GM23338 (cell line): ENCODE data around the gene PCDHGB5. TPM values are rescaled to one million over a fixed set of nuclear protein-coding genes. Genes with fewer than 3 reads are reported as not detected.
"Not testable (repeated sequence)": the region's sequence is repeated elsewhere in the genome, so short reads cannot be mapped to it uniquely, and the experiment has no call there.

Experiments used
- ATAC-seq: fragments of 200-7000 bp; cut with Tn5 transposase; 3 replicates; pipeline ENCODE4 v1.9.1; 2020
- DNase-seq: peaks from one replicate; pipeline ENCODE4 v3.0.0-alpha.2; 2015; ENCODE audit warnings: low spot score
- H2AFZ ChIP-seq: fragments of 200-600 bp; sonication (generic); 2 replicates; pipeline ENCODE4 v1.8.0; 2016; ENCODE audit warnings: antibody characterized with exemption, mild to moderate bottlenecking, moderate library complexity
- H3F3A ChIP-seq: fragments of 200-600 bp; sonication (generic); replicated peaks from 2 replicates; pipeline ENCODE4 v1.8.0; 2017; ENCODE audit warnings: antibody characterized with exemption, mixed run types, low read depth
- H3K27ac ChIP-seq: fragments of 200-600 bp; sonication (generic); 2 replicates; pipeline ENCODE4 v1.6.1; 2016; ENCODE audit warnings: low read depth
- H3K27me3 ChIP-seq: fragments of 200-600 bp; sonication (generic); 2 replicates; pipeline ENCODE4 v1.8.0; 2016; ENCODE audit warnings: mild to moderate bottlenecking, mixed run types, moderate library complexity; ENCODE audit not compliant: insufficient read depth
- H3K36me3 ChIP-seq: fragments of 200-600 bp; sonication (generic); 2 replicates; pipeline ENCODE4 v1.8.0; 2016; ENCODE audit warnings: mild to moderate bottlenecking; ENCODE audit not compliant: insufficient read depth
- H3K4me1 ChIP-seq: fragments of 200-600 bp; sonication (generic); 2 replicates; pipeline ENCODE4 v1.8.0; 2016; ENCODE audit warnings: mild to moderate bottlenecking, moderate library complexity; ENCODE audit not compliant: insufficient read depth
- H3K4me2 ChIP-seq: fragments of 200-600 bp; sonication (generic); 2 replicates; pipeline ENCODE4 v1.7.1; 2017; ENCODE audit warnings: mixed run types
- H3K4me3 ChIP-seq: fragments of 200-600 bp; sonication (generic); 2 replicates; pipeline ENCODE4 v1.6.1; 2016; ENCODE audit warnings: mixed run types
- H3K79me2 ChIP-seq: fragments of 200-600 bp; sonication (generic); replicated peaks from 2 replicates; pipeline ENCODE4 v1.8.0; 2017; ENCODE audit warnings: mild to moderate bottlenecking; ENCODE audit not compliant: insufficient read depth
- H3K9me2 ChIP-seq: fragments of 200-600 bp; sonication (generic); 2 replicates; pipeline ENCODE4 v1.8.0; 2017; ENCODE audit not compliant: insufficient read depth
- H4K20me1 ChIP-seq: fragments of 200-600 bp; sonication (generic); replicated peaks from 2 replicates; pipeline ENCODE4 v1.8.0; 2017; ENCODE audit warnings: mild to moderate bottlenecking; ENCODE audit not compliant: insufficient read depth
- H3K27ac Mint-ChIP-seq: 2 replicates; pipeline ENCODE4 v1.8.0; 2020; ENCODE audit warnings: inconsistent platforms, mild to moderate bottlenecking, moderate library complexity, mixed read lengths
- H3K27me3 Mint-ChIP-seq: 3 replicates; pipeline ENCODE4 v1.8.0; 2022; ENCODE audit warnings: low read depth, mild to moderate bottlenecking, moderate library complexity, mixed read lengths, inconsistent platforms; ENCODE audit not compliant: insufficient read depth, poor library complexity
- H3K36me3 Mint-ChIP-seq: 3 replicates; pipeline ENCODE4 v1.8.0; 2021; ENCODE audit warnings: low read depth, mild to moderate bottlenecking, inconsistent platforms, moderate library complexity, mixed read lengths
- H3K4me1 Mint-ChIP-seq: 3 replicates; pipeline ENCODE4 v1.8.0; 2020; ENCODE audit warnings: mild to moderate bottlenecking, inconsistent platforms, mixed read lengths
- H3K4me3 Mint-ChIP-seq: 3 replicates; pipeline ENCODE4 v1.8.0; 2021; ENCODE audit warnings: moderate library complexity, mild to moderate bottlenecking, inconsistent platforms, mixed read lengths
- H3K9me3 Mint-ChIP-seq: 3 replicates; pipeline ENCODE4 v1.8.0; 2020; ENCODE audit warnings: moderate library complexity, mild to moderate bottlenecking, inconsistent platforms, mixed read lengths
- CREB1 ChIP-seq: fragments of 250-450 bp; sonication (Bioruptor Pico); IDR thresholded peaks from 2 replicates; pipeline ENCODE4 v1.5.0; 2020; ENCODE audit warnings: low read depth, mild to moderate bottlenecking, moderate library complexity
- JUNB ChIP-seq: IDR thresholded peaks from one replicate; pipeline ENCODE4 v1.6.1; 2016; ENCODE audit warnings: antibody characterized with exemption; ENCODE audit not compliant: unreplicated experiment
- POLR2AphosphoS5 ChIP-seq: IDR thresholded peaks from 2 replicates; pipeline ENCODE4 v1.6.1; 2016; ENCODE audit warnings: antibody characterized with exemption, low read depth
- STAT1 ChIP-seq: IDR thresholded peaks from one replicate; pipeline ENCODE4 v1.6.1; 2016; ENCODE audit warnings: antibody characterized with exemption; ENCODE audit not compliant: unreplicated experiment
- ZNF114 ChIP-seq: fragments of 250-450 bp; sonication (Bioruptor Pico); IDR thresholded peaks from 2 replicates; pipeline ENCODE4 v1.5.0; 2020; ENCODE audit warnings: mild to moderate bottlenecking, moderate library complexity
- polyA plus RNA-seq: library from polyadenylated mRNA; unstranded; fragments of >200 nt; fragmentation: Nextera tagmentation; extraction: Ambion mirVana; gene quantifications from 2 replicates; pipeline ENCODE4 v1.2.1, GENCODE V29; 2016
- total RNA-seq: library from RNA; depleted of rRNA; stranded (reverse); fragments of >200 nt; shearing (Covaris generic); gene quantifications from 2 replicates; pipeline ENCODE4 v1.2.3, GENCODE V29; 2014
- TF ChIP-seq, protein P1 (sequence below), 2 experiments: fragments of 200-600 bp in 1 of 2; sonication (generic) in 1 of 2; conservative IDR thresholded peaks; 2 replicates each; pipeline versions ENCODE4 v1.5.1 to v1.6.1; 2016 to 2017; ENCODE audit warnings: antibody characterized with exemption in 2 of 2, low read depth in 2 of 2, mild to moderate bottlenecking in 2 of 2, moderate library complexity in 1 of 2

PCDHGB5 gene
- total and polyA plus RNA-seq, 2 experiments from 2014 or later = 2.5 to 18.5 TPM

DNA sequence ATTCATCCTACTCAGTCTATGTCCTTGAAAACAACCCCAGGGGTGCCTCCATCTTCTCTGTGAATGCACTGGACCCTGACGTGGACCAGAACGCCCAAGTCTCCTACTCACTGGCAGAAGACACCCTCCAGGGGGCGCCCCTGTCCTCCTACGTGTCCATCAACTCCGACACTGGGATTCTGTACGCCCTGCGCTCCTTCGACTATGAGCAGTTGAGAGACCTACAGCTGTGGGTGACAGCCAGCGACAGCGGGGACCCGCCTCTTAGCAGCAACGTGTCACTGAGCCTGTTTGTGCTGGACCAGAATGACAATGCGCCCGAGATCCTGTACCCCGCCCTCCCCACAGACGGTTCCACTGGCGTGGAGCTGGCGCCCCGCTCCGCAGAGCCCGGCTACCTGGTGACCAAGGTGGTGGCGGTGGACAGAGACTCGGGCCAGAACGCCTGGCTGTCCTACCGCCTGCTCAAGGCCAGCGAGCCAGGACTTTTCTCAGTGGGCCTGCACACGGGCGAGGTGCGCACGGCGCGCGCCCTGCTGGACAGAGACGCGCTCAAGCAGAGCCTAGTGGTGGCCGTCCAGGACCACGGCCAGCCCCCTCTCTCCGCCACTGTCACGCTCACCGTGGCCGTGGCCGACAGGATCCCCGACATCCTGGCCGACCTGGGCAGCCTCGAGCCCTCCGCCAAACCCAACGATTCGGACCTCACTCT lies 22.1 kb upstream of the PCDHGB5 start:
- H3K4me3 ChIP-seq, H3K4me2 ChIP-seq, ATAC-seq, H3K4me1 ChIP-seq, H3K79me2 ChIP-seq, H4K20me1 ChIP-seq, H3K27ac Mint-ChIP-seq, H3K27me3 Mint-ChIP-seq, H3F3A ChIP-seq, H3K4me1 Mint-ChIP-seq, H3K9me2 ChIP-seq, H2AFZ ChIP-seq, H3K27me3 ChIP-seq, H3K4me3 Mint-ChIP-seq, H3K27ac ChIP-seq, H3K36me3 ChIP-seq: not testable (repeated sequence)
- Mint-ChIP-seq H3K36me3 (peaks cover 60% of the 10 kb centered on the region), H3K9me3 (peaks cover 64% of the 10 kb centered on the region)
- TF ChIP-seq, protein P1, sequence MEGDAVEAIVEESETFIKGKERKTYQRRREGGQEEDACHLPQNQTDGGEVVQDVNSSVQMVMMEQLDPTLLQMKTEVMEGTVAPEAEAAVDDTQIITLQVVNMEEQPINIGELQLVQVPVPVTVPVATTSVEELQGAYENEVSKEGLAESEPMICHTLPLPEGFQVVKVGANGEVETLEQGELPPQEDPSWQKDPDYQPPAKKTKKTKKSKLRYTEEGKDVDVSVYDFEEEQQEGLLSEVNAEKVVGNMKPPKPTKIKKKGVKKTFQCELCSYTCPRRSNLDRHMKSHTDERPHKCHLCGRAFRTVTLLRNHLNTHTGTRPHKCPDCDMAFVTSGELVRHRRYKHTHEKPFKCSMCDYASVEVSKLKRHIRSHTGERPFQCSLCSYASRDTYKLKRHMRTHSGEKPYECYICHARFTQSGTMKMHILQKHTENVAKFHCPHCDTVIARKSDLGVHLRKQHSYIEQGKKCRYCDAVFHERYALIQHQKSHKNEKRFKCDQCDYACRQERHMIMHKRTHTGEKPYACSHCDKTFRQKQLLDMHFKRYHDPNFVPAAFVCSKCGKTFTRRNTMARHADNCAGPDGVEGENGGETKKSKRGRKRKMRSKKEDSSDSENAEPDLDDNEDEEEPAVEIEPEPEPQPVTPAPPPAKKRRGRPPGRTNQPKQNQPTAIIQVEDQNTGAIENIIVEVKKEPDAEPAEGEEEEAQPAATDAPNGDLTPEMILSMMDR (conservative IDR thresholded peaks at IDR 0.05; ENCODE audit: low read depth in 2 of 2) = peak; percentile 50 to 51
- peak; percentile 34 for DNase-seq

DNA sequence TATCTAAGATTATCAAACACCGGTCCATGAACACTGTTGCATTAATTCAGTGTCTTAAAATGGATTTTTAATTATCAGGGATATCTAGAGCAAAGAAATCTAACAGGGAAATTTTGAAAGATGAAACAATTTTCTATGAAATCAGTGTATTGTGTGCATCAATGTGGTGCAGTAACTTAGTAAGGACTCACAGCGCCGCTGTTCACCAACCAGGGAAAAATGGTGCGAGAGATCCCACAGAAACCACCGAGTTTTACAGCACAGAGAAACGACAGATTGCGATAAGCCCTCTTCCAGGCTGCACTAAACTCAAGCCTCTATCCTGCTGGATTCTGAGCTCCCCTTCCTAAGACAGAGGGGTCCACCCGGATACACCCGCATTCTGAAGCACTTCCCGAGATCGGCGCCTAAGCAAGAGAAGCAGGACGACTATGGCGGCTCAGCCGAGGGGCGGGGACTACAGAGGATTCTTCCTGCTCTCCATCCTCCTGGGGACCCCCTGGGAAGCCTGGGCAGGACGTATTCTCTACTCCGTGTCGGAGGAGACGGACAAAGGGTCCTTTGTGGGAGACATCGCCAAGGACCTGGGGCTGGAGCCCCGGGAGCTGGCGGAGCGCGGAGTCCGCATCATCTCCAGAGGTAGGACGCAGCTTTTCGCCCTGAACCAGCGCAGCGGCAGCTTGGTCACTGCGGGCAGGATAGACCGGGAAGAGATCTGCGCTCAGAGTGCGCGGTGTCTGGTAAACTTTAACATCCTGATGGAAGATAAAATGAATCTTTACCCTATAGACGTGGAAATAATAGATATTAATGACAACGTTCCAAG lies 15.1 kb upstream of the PCDHGB5 start, which contains the start of gene PCDHGA7:
Gene PCDHGA7 (plus strand): TSS at position 274 of the 826 bp plus-strand sequence. CDS start 158 bp downstream, at position 432.
- Histone ChIP-seq H3F3A (no peaks in the 10 kb centered on the region), H4K20me1 (no peaks in the 10 kb centered on the region), H3K36me3 (no peaks in the 10 kb centered on the region), H3K79me2 (no peaks in the 10 kb centered on the region), H3K4me2 (no peak within 1 kb of the TSS), H3K27me3 (no peaks in the 10 kb centered on the region), H3K27ac (no peak within 1 kb of the TSS), H3K4me3 (no peak within 1 kb of the TSS), H3K4me1 (no peaks in the 10 kb centered on the region), H2AFZ (no peak within 1 kb of the TSS), H3K9me2 (no peaks in the 10 kb centered on the region)
- Mint-ChIP-seq H3K4me3 (peak within 1 kb of the TSS; percentile 85), H3K9me3 (peaks cover 58% of the 10 kb centered on the region), H3K4me1 (no peaks in the 10 kb centered on the region), H3K27ac (peak within 1 kb of the TSS; percentile 90), H3K36me3 (peaks cover 44% of the 10 kb centered on the region), H3K27me3 (peaks cover 10% of the 10 kb centered on the region)
- TF ChIP-seq JUNB = no peak
- TF ChIP-seq STAT1 = no peak
- TF ChIP-seq POLR2AphosphoS5 = no peak
- TF ChIP-seq, protein P1 (conservative IDR thresholded peaks at IDR 0.05; ENCODE audit: low read depth in 2 of 2) = no peak
- TF ChIP-seq CREB1 = no peak
- no peak for TF ChIP-seq ZNF114 (CRISPR knock-in tag)
- ATAC-seq (peak; percentile 73), DNase-seq (no peak)
